D721Med (cell line): Measurements from ENCODE around the gene PRIMPOL.

Source experiments
- DNase-seq: peaks from one replicate; pipeline ENCODE4 v3.0.0; 2011; ENCODE audit warnings: low spot score; ENCODE audit not compliant: insufficient read length
- FAIRE-seq: peaks from 2 replicates; lab custom pipeline; 2011; peaks lifted over from hg19 to GRCh38; lab: Jason Lieb, UNC
- CTCF ChIP-seq: IDR thresholded peaks from 2 replicates; pipeline ENCODE4 v1.5.1; 2012; ENCODE audit warnings: mild to moderate bottlenecking, control low read depth; ENCODE audit not compliant: insufficient read depth; ENCODE audit errors: missing control alignments

The PRIMPOL gene

GRCh38 chr4:184644553-184645307, 4.8 kb upstream of the PRIMPOL start:
- no peak for FAIRE-seq

GRCh38 chr4:184645904-184646610, 3.5 kb upstream of the PRIMPOL start:
- no peak for TF ChIP-seq CTCF
- DNase-seq: no peak
- no peak for FAIRE-seq

More at GRCh38 chr4:184644553-184645307, 4.8 kb upstream of the PRIMPOL start:
- TF ChIP-seq CTCF: no peak
- DNase-seq: no peak

- FAIRE-seq (no peak), DNase-seq (no peak)
- no peak for TF ChIP-seq CTCF
Observed at GRCh38 chr4:184647266-184648053, 2.1 kb upstream of the PRIMPOL start.

GRCh38 chr4:184648054-184648312, 1.6 kb upstream of the PRIMPOL start:
- FAIRE-seq (no peak), DNase-seq (no peak)
- TF ChIP-seq CTCF: no peak

- no peak for TF ChIP-seq CTCF
- FAIRE-seq (no peak), DNase-seq (no peak)
Observed at GRCh38 chr4:184648313-184649025, 1.1 kb upstream of the PRIMPOL start.

- FAIRE-seq: no peak
- no peak for TF ChIP-seq CTCF
- DNase-seq: no peak
Observed at GRCh38 chr4:184649971-184650855, 675 bp downstream of the PRIMPOL start.
